Measurements from ENCODE around the gene CAMK2N1.
A peak's percentile ranks its signal among the peaks of the same experiment; 100 is the strongest.

The CAMK2N1 gene

GRCh38 chr1:20483098-20483832 lies 2.7 kb downstream of the CAMK2N1 start:
- no peak for DNase-seq (ENCODE audit: low read depth)
- peak overlapping the region; percentile 61 for H3K4me3 ChIP-seq (ENCODE audit: low read depth, low read length)
- TF ChIP-seq CTCF (conservative IDR thresholded peaks at IDR 0.05; ENCODE audit: low read depth, low read length): no peak

- TF ChIP-seq CTCF (conservative IDR thresholded peaks at IDR 0.05; ENCODE audit: low read depth, low read length): no peak
- H3K4me3 ChIP-seq (ENCODE audit: low read depth, low read length): no peak overlapping the region
- DNase-seq (ENCODE audit: low read depth): no peak
These were observed 4.1 kb downstream of the CAMK2N1 start for GRCh38 chr1:20481643-20482498.

GRCh38 chr1:20480951-20481617 lies 4.9 kb downstream of the CAMK2N1 start:
- no peak for DNase-seq (ENCODE audit: low read depth)
- H3K4me3 ChIP-seq (ENCODE audit: low read depth, low read length): no peak overlapping the region
- TF ChIP-seq CTCF (conservative IDR thresholded peaks at IDR 0.05; ENCODE audit: low read depth, low read length): no peak

GRCh38 chr1:20480243-20480944 lies 5.6 kb downstream of the CAMK2N1 start:
- no peak for DNase-seq (ENCODE audit: low read depth)
- H3K4me3 ChIP-seq (ENCODE audit: low read depth, low read length): no peak overlapping the region
- no peak for TF ChIP-seq CTCF (conservative IDR thresholded peaks at IDR 0.05; ENCODE audit: low read depth, low read length)

GRCh38 chr1:20479840-20480239 lies 6.2 kb downstream of the CAMK2N1 start:
- TF ChIP-seq CTCF (conservative IDR thresholded peaks at IDR 0.05; ENCODE audit: low read depth, low read length): no peak
- DNase-seq (ENCODE audit: low read depth): no peak
- no peak overlapping the region for H3K4me3 ChIP-seq (ENCODE audit: low read depth, low read length)

- no peak for DNase-seq (ENCODE audit: low read depth)
- no peak overlapping the region for H3K4me3 ChIP-seq (ENCODE audit: low read depth, low read length)
- TF ChIP-seq CTCF (conservative IDR thresholded peaks at IDR 0.05; ENCODE audit: low read depth, low read length): no peak
These were observed 7.9 kb downstream of the CAMK2N1 start for GRCh38 chr1:20478057-20478635.
